Stomach (tissue), 4 donors: ENCODE data around the gene P3H4.

Experiments used
- EP300 ChIP-seq: sonication (generic); formaldehyde crosslinking; IDR thresholded peaks from one replicate; pipeline ENCODE4 v1.6.1; 2017; ENCODE audit warnings: antibody characterized with exemption
- POLR2A ChIP-seq, 4 donors: fragments of 450-650 bp; IDR thresholded peaks; one replicate each; pipeline ENCODE4 v1.6.1; 2016; ENCODE audit warnings: antibody characterized with exemption in 4 of 4, control low read depth in 2 of 4, mild to moderate bottlenecking in 1 of 4, moderate library complexity in 1 of 4
- POLR2AphosphoS5 ChIP-seq, 3 donors: sonication (generic); formaldehyde crosslinking; IDR thresholded peaks; one replicate each; pipeline ENCODE4 v1.6.1; 2016; ENCODE audit warnings: antibody characterized with exemption in 3 of 3
- TF ChIP-seq, protein P1 (sequence below), 7 experiments: fragments of 450-650 bp in 4 of 7; fragments of 200-600 bp in 3 of 7; sonication (generic) in 3 of 7; IDR thresholded peaks; one replicate each; pipeline ENCODE4 v1.5.1; 2016 to 2019; ENCODE audit warnings: antibody characterized with exemption in 7 of 7, control low read depth in 2 of 7, mild to moderate bottlenecking in 1 of 7

DNA sequence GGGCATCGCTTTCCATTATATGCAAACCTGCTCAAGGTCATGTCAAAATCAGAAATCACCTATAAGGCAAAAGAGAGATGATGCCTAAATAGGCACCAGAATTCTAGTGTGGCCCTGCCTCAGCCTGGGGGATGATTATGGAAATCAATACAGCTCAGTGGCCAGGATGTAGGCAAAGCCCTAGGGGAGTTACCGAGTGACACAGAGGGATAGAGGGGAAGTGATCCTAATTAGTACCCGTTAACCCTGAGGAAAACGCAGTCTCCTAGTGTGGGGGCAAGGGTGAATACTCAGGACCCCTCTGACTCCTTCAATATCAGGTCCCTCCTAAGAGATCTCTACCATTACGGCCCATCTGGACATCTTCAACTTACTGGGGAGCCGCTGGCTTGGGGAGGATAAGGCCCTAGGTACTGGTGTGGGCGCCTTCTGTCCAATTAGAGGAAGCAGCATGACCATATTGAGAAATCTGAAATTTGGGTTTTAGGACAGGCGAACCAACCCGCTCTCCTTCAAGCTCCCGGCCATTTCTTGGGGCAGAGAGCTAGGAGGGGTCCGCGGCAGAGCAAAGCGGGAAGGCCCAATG, 23.6 kb upstream of the P3H4 start:
- TF ChIP-seq, protein P1, sequence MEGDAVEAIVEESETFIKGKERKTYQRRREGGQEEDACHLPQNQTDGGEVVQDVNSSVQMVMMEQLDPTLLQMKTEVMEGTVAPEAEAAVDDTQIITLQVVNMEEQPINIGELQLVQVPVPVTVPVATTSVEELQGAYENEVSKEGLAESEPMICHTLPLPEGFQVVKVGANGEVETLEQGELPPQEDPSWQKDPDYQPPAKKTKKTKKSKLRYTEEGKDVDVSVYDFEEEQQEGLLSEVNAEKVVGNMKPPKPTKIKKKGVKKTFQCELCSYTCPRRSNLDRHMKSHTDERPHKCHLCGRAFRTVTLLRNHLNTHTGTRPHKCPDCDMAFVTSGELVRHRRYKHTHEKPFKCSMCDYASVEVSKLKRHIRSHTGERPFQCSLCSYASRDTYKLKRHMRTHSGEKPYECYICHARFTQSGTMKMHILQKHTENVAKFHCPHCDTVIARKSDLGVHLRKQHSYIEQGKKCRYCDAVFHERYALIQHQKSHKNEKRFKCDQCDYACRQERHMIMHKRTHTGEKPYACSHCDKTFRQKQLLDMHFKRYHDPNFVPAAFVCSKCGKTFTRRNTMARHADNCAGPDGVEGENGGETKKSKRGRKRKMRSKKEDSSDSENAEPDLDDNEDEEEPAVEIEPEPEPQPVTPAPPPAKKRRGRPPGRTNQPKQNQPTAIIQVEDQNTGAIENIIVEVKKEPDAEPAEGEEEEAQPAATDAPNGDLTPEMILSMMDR (IDR thresholded peaks at IDR 0.05), result no peak
- no peak for TF ChIP-seq POLR2A (IDR thresholded peaks at IDR 0.05)
- no peak for TF ChIP-seq POLR2AphosphoS5 (IDR thresholded peaks at IDR 0.05)
- no peak for TF ChIP-seq EP300
